DOHH2 (cell line): ENCODE measurements around the gene TLX3.

ENCODE experiments used
- EZH2phosphoT487 ChIP-seq: fragments of 200-600 bp; sonication (generic); IDR thresholded peaks from 2 replicates; pipeline ENCODE4 v1.6.1; 2017; ENCODE audit warnings: borderline replicate concordance, mild to moderate bottlenecking, antibody characterized with exemption, low read length, moderate library complexity, mixed read lengths
- TF ChIP-seq, protein P1 (sequence below): fragments of 200-600 bp; sonication (generic); IDR thresholded peaks from one replicate; pipeline ENCODE4 v1.5.1; 2014; ENCODE audit warnings: antibody characterized with exemption, mild to moderate bottlenecking, low read depth, low read length; ENCODE audit not compliant: poor library complexity, severe bottlenecking

- TF ChIP-seq, protein P1, sequence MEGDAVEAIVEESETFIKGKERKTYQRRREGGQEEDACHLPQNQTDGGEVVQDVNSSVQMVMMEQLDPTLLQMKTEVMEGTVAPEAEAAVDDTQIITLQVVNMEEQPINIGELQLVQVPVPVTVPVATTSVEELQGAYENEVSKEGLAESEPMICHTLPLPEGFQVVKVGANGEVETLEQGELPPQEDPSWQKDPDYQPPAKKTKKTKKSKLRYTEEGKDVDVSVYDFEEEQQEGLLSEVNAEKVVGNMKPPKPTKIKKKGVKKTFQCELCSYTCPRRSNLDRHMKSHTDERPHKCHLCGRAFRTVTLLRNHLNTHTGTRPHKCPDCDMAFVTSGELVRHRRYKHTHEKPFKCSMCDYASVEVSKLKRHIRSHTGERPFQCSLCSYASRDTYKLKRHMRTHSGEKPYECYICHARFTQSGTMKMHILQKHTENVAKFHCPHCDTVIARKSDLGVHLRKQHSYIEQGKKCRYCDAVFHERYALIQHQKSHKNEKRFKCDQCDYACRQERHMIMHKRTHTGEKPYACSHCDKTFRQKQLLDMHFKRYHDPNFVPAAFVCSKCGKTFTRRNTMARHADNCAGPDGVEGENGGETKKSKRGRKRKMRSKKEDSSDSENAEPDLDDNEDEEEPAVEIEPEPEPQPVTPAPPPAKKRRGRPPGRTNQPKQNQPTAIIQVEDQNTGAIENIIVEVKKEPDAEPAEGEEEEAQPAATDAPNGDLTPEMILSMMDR = no peak
- no peak for TF ChIP-seq EZH2phosphoT487
Measured at GRCh38 chr5:171275841-171276544, 33.1 kb upstream of the TLX3 start.
